Stomach (tissue), 9 donors: ENCODE results near the gene FATE1. TPM values are rescaled to one million over a fixed set of nuclear protein-coding genes. Genes with fewer than 3 reads are reported as not detected.

Experiments
- DNase-seq, 2 donors: peaks; one replicate each; pipeline versions ENCODE4 v3.0.0 to v3.0.0-alpha.2; 2013 to 2019
- H3K27ac ChIP-seq, 5 donors: fragments of 200-600 bp in 4 of 5; sonication (generic) in 4 of 5; one replicate each; pipeline ENCODE4 v1.5.1; 2013 to 2019; ENCODE audit warnings: mild to moderate bottlenecking in 1 of 5, moderate library complexity in 1 of 5
- H3K27me3 ChIP-seq, 3 donors: fragments of 200-600 bp; sonication (generic); one replicate each; pipeline ENCODE4 v1.5.1; 2017 to 2019; ENCODE audit warnings: mixed run types in 1 of 3
- H3K36me3 ChIP-seq, 4 donors: fragments of 200-600 bp; sonication (generic); 1 replicate in 3 of 4; 2 replicates in 1 of 4; pipeline ENCODE4 v1.5.1; 2016 to 2019
- H3K4me1 ChIP-seq, 4 donors: fragments of 200-600 bp; sonication (generic); one replicate each; pipeline ENCODE4 v1.5.1; 2016 to 2019
- H3K4me3 ChIP-seq, 4 donors: fragments of 200-600 bp; sonication (generic) in 3 of 4; one replicate each; pipeline ENCODE4 v1.5.1; 2016 to 2019; ENCODE audit warnings: mild to moderate bottlenecking in 1 of 4
- H3K9me3 ChIP-seq, 4 donors: fragments of 200-600 bp; sonication (generic); one replicate each; pipeline ENCODE4 v1.5.1; 2016 to 2019
- CTCF ChIP-seq, 7 experiments: fragments of 450-650 bp in 4 of 7; fragments of 200-600 bp in 3 of 7; sonication (generic) in 3 of 7; IDR thresholded peaks; one replicate each; pipeline ENCODE4 v1.5.1; 2016 to 2019; ENCODE audit warnings: antibody characterized with exemption in 7 of 7, control low read depth in 2 of 7, mild to moderate bottlenecking in 1 of 7
- EP300 ChIP-seq: sonication (generic); formaldehyde crosslinking; IDR thresholded peaks from one replicate; pipeline ENCODE4 v1.6.1; 2017; ENCODE audit warnings: antibody characterized with exemption
- POLR2A ChIP-seq, 4 donors: fragments of 450-650 bp; IDR thresholded peaks; one replicate each; pipeline ENCODE4 v1.6.1; 2016; ENCODE audit warnings: antibody characterized with exemption in 4 of 4, control low read depth in 2 of 4, mild to moderate bottlenecking in 1 of 4, moderate library complexity in 1 of 4
- POLR2AphosphoS5 ChIP-seq, 3 donors: sonication (generic); formaldehyde crosslinking; IDR thresholded peaks; one replicate each; pipeline ENCODE4 v1.6.1; 2016; ENCODE audit warnings: antibody characterized with exemption in 3 of 3
- whole genome bisulfite sequencing, 5 donors: extraction: QIAGEN DNeasy Blood & Tissue Kit in 3 of 5; methylation state at CpG; one replicate each; pipeline versions ENCODE4 v1.1.5 to v1.1.7; 2013 to 2018; 5-methylcytosine and 5-hydroxymethylcytosine counted together
- intact Hi-C: fragments of 100-400 bp; cut with DNase I; formaldehyde crosslinking; loops from one replicate; pipeline ENCODE4 v1.15.1; 2023; ENCODE audit warnings: low total_unique reads
- polyA plus RNA-seq, 3 donors: library from polyadenylated mRNA; stranded (reverse); fragments of 200-250 nt; gene quantifications; one replicate each; pipeline ENCODE4 v1.2.3, GENCODE V29; 2013
- total RNA-seq, 5 donors: library from RNA; depleted of rRNA; stranded (reverse); fragments of >200 nt; gene quantifications; one replicate each; pipeline versions ENCODE4 v1.1.0 to v1.2.3, GENCODE V29; 2014 to 2016
- donor health status: healthy with polysubstance abuse.
- donor health status: Bipolar disorder and iron deficiency.
- donor health status: healthy.

Gene FATE1
- total and polyA plus RNA-seq, 8 donors = 0.31 TPM; not detected in 7

GRCh38 chrX:151687635-151688034, 28.2 kb upstream of the FATE1 start:
- H3K27ac ChIP-seq = no peak overlapping the region
- no peak overlapping the region for H3K4me3 ChIP-seq
- no peak for DNase-seq
- TF ChIP-seq POLR2A (IDR thresholded peaks at IDR 0.05) = no peak
- no peak for TF ChIP-seq EP300
- TF ChIP-seq CTCF (IDR thresholded peaks at IDR 0.05) = no peak
- no peak for TF ChIP-seq POLR2AphosphoS5 (IDR thresholded peaks at IDR 0.05)
- no peaks in the 10 kb centered on the region for H3K4me1 ChIP-seq
- intact Hi-C loops = no loop called here
- H3K27me3 ChIP-seq = no peaks in the 10 kb centered on the region
- H3K9me3 ChIP-seq = no peaks in the 10 kb centered on the region
- no peaks in the 10 kb centered on the region for H3K36me3 ChIP-seq

- no peaks in the 10 kb centered on the region for H3K36me3 ChIP-seq
- no peaks in the 10 kb centered on the region for H3K9me3 ChIP-seq
- TF ChIP-seq POLR2AphosphoS5 (IDR thresholded peaks at IDR 0.05) = no peak
- no peak for TF ChIP-seq EP300
- no peak for TF ChIP-seq CTCF (IDR thresholded peaks at IDR 0.05)
- TF ChIP-seq POLR2A (IDR thresholded peaks at IDR 0.05) = no peak
- no peaks in the 10 kb centered on the region for H3K4me1 ChIP-seq
- no peak overlapping the region for H3K27ac ChIP-seq
- no peaks in the 10 kb centered on the region for H3K27me3 ChIP-seq
- DNase-seq = no peak
- intact Hi-C loops = no loop called here
- H3K4me3 ChIP-seq = no peak overlapping the region
These were observed 27.1 kb upstream of the FATE1 start for GRCh38 chrX:151688695-151689094.

- peak in 1 of 2 donors; percentile 20 for DNase-seq
- peaks cover 0 to 4% (median 0%) of the 10 kb centered on the region in 4 donors for H3K4me1 ChIP-seq
- TF ChIP-seq POLR2A (IDR thresholded peaks at IDR 0.05) (no peak), CTCF (IDR thresholded peaks at IDR 0.05) (no peak), EP300 (no peak), POLR2AphosphoS5 (IDR thresholded peaks at IDR 0.05) (no peak)
- H3K27ac ChIP-seq = no peak overlapping the region
- H3K4me3 ChIP-seq = no peak overlapping the region
- no peaks in the 10 kb centered on the region for H3K36me3 ChIP-seq
- 83 to 95% (median 92%) methylated on average over 5 to 6 of the region's 6 CpGs for WGBS, 5 donors
- peaks cover 0 to 24% (median 19%) of the 10 kb centered on the region in 3 donors for H3K27me3 ChIP-seq
- intact Hi-C loops = no loop called here
- H3K9me3 ChIP-seq = no peaks in the 10 kb centered on the region
These were observed 23.0 kb upstream of the FATE1 start for GRCh38 chrX:151692825-151693224.

- intact Hi-C loops = no loop called here
- Histone ChIP-seq H3K4me1 (peaks cover 0 to 4% (median 0%) of the 10 kb centered on the region in 4 donors), H3K4me3 (no peak overlapping the region), H3K36me3 (no peaks in the 10 kb centered on the region), H3K27ac (no peak overlapping the region), H3K27me3 (peaks cover 0 to 24% (median 19%) of the 10 kb centered on the region in 3 donors), H3K9me3 (no peaks in the 10 kb centered on the region)
- DNase-seq = no peak
- WGBS, 5 donors = 68 to 81% (median 74%) methylated on average over 8 to 12 of the region's 12 CpGs
- TF ChIP-seq POLR2A (IDR thresholded peaks at IDR 0.05) (no peak), CTCF (IDR thresholded peaks at IDR 0.05) (no peak)
These were observed 21.7 kb upstream of the FATE1 start for GRCh38 chrX:151694121-151694520.
